AG04450 (cell line): ENCODE measurements around the gene FBRSL1. TPM values are rescaled to one million over a fixed set of nuclear protein-coding genes. Genes with fewer than 3 reads are reported as not detected.
"Not testable (repeated sequence)": the region's sequence is repeated elsewhere in the genome, so short reads cannot be mapped to it uniquely, and the experiment has no call there.

Source experiments
- CTCF ChIA-PET: fragments of 300-600, 350-600 bp; formaldehyde crosslinking; extraction: SDS; loops from one replicate; lab custom pipeline; 2022; ENCODE audit warnings: antibody characterized with exemption, inconsistent platforms; lab: Charles Lee
- POLR2A ChIA-PET: fragments of 350-600 bp; formaldehyde crosslinking; extraction: SDS; loops from one replicate; lab custom pipeline; 2021; ENCODE audit warnings: antibody characterized with exemption, inconsistent platforms; lab: Yijun Ruan, JAX
- DNase-seq: peaks from one replicate; pipeline ENCODE4 v3.0.0-alpha.2; 2011; ENCODE audit warnings: low read depth, low spot score
- H3K27ac ChIP-seq: one replicate; pipeline ENCODE4 v1.5.1; 2012; ENCODE audit warnings: low read depth, low read length, control low read depth
- H3K27me3 ChIP-seq: one replicate; pipeline ENCODE4 v1.6.0; 2012; ENCODE audit warnings: low read length; ENCODE audit not compliant: control insufficient read depth, insufficient read depth
- H3K4me3 ChIP-seq: 2 replicates; pipeline ENCODE4 v1.5.1; 2011; ENCODE audit warnings: mild to moderate bottlenecking, low read depth, low read length, control low read depth
- H3K9me3 ChIP-seq: 2 replicates; pipeline ENCODE4 v1.5.1; 2012; ENCODE audit warnings: low read length; ENCODE audit not compliant: control insufficient read depth, insufficient read depth
- CTCF ChIP-seq: IDR thresholded peaks from 2 replicates; pipeline ENCODE4 v1.5.1; 2011; ENCODE audit warnings: low read depth, low read length, control low read depth, inconsistent platforms
- polyA plus RNA-seq: library from polyadenylated mRNA; depleted of rRNA; stranded (reverse); fragments of >200 nt; gene quantifications from 2 replicates; pipeline ENCODE4 v1.2.3, GENCODE V29; 2011

Gene FBRSL1
- polyA plus RNA-seq, 1 experiment, result 1.1 TPM

- no peak for TF ChIP-seq CTCF
- Histone ChIP-seq H3K27ac (no peak overlapping the region), H3K4me3 (no peak overlapping the region), H3K27me3 (no peaks in the 10 kb centered on the region), H3K9me3 (peaks cover 26% of the 10 kb centered on the region; the same call in 1 of the 2 replicates)
- no peak for DNase-seq
- POLR2A ChIA-PET, result no interaction called here
- CTCF ChIA-PET, result no interaction called here
Measured at GRCh38 chr12:132530447-132530846, 40.5 kb downstream of the FBRSL1 start.

- no peak overlapping the region for H3K27ac ChIP-seq
- no peak for DNase-seq
- H3K9me3 ChIP-seq, result peaks cover 29% of the 10 kb centered on the region; the same call in 1 of the 2 replicates
- ChIA-PET CTCF (no interaction called here), POLR2A (no interaction called here)
- H3K27me3 ChIP-seq, result no peaks in the 10 kb centered on the region
- no peak for TF ChIP-seq CTCF
- H3K4me3 ChIP-seq, result no peak overlapping the region
Measured at GRCh38 chr12:132530851-132531250, 40.9 kb downstream of the FBRSL1 start.

- DNase-seq, CTCF ChIA-PET, H3K4me3 ChIP-seq, H3K27me3 ChIP-seq, H3K27ac ChIP-seq, POLR2A ChIA-PET: not testable (repeated sequence)
- H3K9me3 ChIP-seq, result peaks cover 29% of the 10 kb centered on the region; the same call in 1 of the 2 replicates
Measured at GRCh38 chr12:132532711-132533583, 43.0 kb downstream of the FBRSL1 start.

- no peak overlapping the region for H3K27ac ChIP-seq
- no peak overlapping the region for H3K4me3 ChIP-seq
- TF ChIP-seq CTCF, result no peak
- ChIA-PET POLR2A (no interaction called here), CTCF (no interaction called here)
- no peaks in the 10 kb centered on the region for H3K27me3 ChIP-seq
- DNase-seq, result no peak
- peaks cover 29% of the 10 kb centered on the region; the same call in 1 of the 2 replicates for H3K9me3 ChIP-seq
Measured at GRCh38 chr12:132533584-132533958, 43.6 kb downstream of the FBRSL1 start.

GRCh38 chr12:132534076-132534475, 44.1 kb downstream of the FBRSL1 start:
- Histone ChIP-seq H3K27ac (no peak overlapping the region), H3K9me3 (peaks cover 29% of the 10 kb centered on the region; the same call in 1 of the 2 replicates), H3K27me3 (no peaks in the 10 kb centered on the region), H3K4me3 (no peak overlapping the region)
- TF ChIP-seq CTCF, result no peak
- DNase-seq, result no peak
- POLR2A ChIA-PET, result no interaction called here
- CTCF ChIA-PET, result no interaction called here
